GM12878 (cell line): Measurements from ENCODE around the gene LANCL2. TPM values are rescaled to one million over a fixed set of nuclear protein-coding genes. Genes with fewer than 3 reads are reported as not detected.

Experiments used
- ATAC-seq: fragments of 200-7000 bp; cut with Tn5 transposase; 3 replicates; pipeline ENCODE4 v1.9.1; 2020; ENCODE audit warnings: mild to moderate bottlenecking, moderate library complexity
- BruUV-seq: library from RNA; stranded (reverse); fragments of 400-500 nt; replicated peaks from 2 replicates; lab custom pipeline; 2021; lab: Mats Ljungman, UMichigan
- CTCF ChIA-PET: fragments of 300-600 bp; sonication (Branson Sonifier 250); formaldehyde crosslinking; extraction: SDS; loops from one replicate; lab custom pipeline; 2021; ENCODE audit warnings: inconsistent platforms; lab: Yijun Ruan, JAX
- POLR2A ChIA-PET: fragments of 350-600 bp; formaldehyde crosslinking; extraction: SDS; loops from one replicate; lab custom pipeline; 2021; ENCODE audit warnings: inconsistent platforms; lab: Charles Lee
- RAD21 ChIA-PET: fragments of 300-600 bp; sonication (Branson Sonifier 250); formaldehyde crosslinking; loops from one replicate; lab custom pipeline; 2023; ENCODE audit warnings: antibody characterized with exemption; ENCODE audit not compliant: unreplicated experiment; lab: Charles Lee
- SMC1A ChIA-PET: fragments of 300-600 bp; sonication (Branson Sonifier 250); formaldehyde crosslinking; loops from one replicate; lab custom pipeline; 2023; ENCODE audit not compliant: unreplicated experiment, uncharacterized antibody; lab: Charles Lee
- DNase-seq: peaks from one replicate; pipeline ENCODE4 v3.0.0-alpha.2; 2011; ENCODE audit warnings: low read depth, low spot score
- FAIRE-seq: peaks from 3 replicates; lab custom pipeline; 2011; peaks lifted over from hg19 to GRCh38; lab: Jason Lieb, UNC
- H2AFZ ChIP-seq: 2 replicates; pipeline ENCODE4 v1.6.0; 2011; ENCODE audit warnings: low read depth, low read length, control low read depth; ENCODE audit not compliant: control insufficient read depth
- H3K27ac ChIP-seq: 2 replicates; pipeline ENCODE4 v1.5.1; 2011; ENCODE audit warnings: control low read depth; ENCODE audit not compliant: control insufficient read depth, insufficient read depth
- H3K27me3 ChIP-seq, 2 experiments: replicated peaks in 1 of 2; 2 replicates each; pipeline versions ENCODE4 v1.6.0 to v1.6.1; 2011; ENCODE audit warnings: low read length in 1 of 2; ENCODE audit not compliant: control insufficient read depth in 2 of 2, insufficient read depth in 2 of 2
- H3K36me3 ChIP-seq, 2 experiments: 2 replicates each; pipeline ENCODE4 v1.5.1; 2011; ENCODE audit warnings: low read length in 1 of 2; ENCODE audit not compliant: control insufficient read depth in 2 of 2, insufficient read depth in 2 of 2
- H3K4me1 ChIP-seq: 2 replicates; pipeline ENCODE4 v1.6.1; 2011; ENCODE audit warnings: mild to moderate bottlenecking, low read length, moderate library complexity, mixed read lengths; ENCODE audit not compliant: control insufficient read depth, insufficient read depth
- H3K4me2 ChIP-seq: 2 replicates; pipeline ENCODE4 v1.6.0; 2011; ENCODE audit warnings: control low read depth; ENCODE audit not compliant: control insufficient read depth, insufficient read depth
- H3K4me3 ChIP-seq: fragments of 200-600 bp; sonication (generic); 2 replicates; pipeline ENCODE4 v1.5.1; 2016
- H3K79me2 ChIP-seq: 2 replicates; pipeline ENCODE4 v1.6.0; 2011; ENCODE audit warnings: low read length; ENCODE audit not compliant: control insufficient read depth, insufficient read depth
- H3K9ac ChIP-seq: 2 replicates; pipeline ENCODE4 v1.8.0; 2011; ENCODE audit warnings: low read length, control low read depth, mixed read lengths; ENCODE audit not compliant: control insufficient read depth, insufficient read depth
- H3K9me3 ChIP-seq: replicated peaks from 3 replicates; pipeline ENCODE4 v1.5.1; 2011; ENCODE audit warnings: mild to moderate bottlenecking, low read length; ENCODE audit not compliant: control insufficient read depth, insufficient read depth
- H4K20me1 ChIP-seq: 2 replicates; pipeline ENCODE4 v1.6.0; 2011; ENCODE audit not compliant: control insufficient read depth, insufficient read depth
- JUNB ChIP-seq: IDR thresholded peaks from 2 replicates; pipeline ENCODE4 v1.6.1; 2016; ENCODE audit warnings: antibody characterized with exemption, mild to moderate bottlenecking
- RELB ChIP-seq: fragments of 450-650 bp; IDR thresholded peaks from 2 replicates; pipeline ENCODE4 v1.6.1; 2017; ENCODE audit warnings: low read depth, mild to moderate bottlenecking, moderate library complexity
- ZBTB40 ChIP-seq: fragments of 450-650 bp; IDR thresholded peaks from 2 replicates; pipeline ENCODE4 v1.6.1; 2016; ENCODE audit warnings: mild to moderate bottlenecking, moderate library complexity, borderline replicate concordance
- WGBS: methylation state at CpG from one replicate; pipeline ENCODE4 v1.1.6; 2016; ENCODE audit warnings: low lambda C conversion rate; ENCODE audit not compliant: insufficient replicate concordance, insufficient coverage; ENCODE audit errors: missing lambda C conversion rate; 5-methylcytosine and 5-hydroxymethylcytosine counted together
- in situ Hi-C: fragments of 300-500 bp; cut with MboI; formaldehyde crosslinking; loops from 9 replicates; pipeline ENCODE4 v1.14.3; 2018; ENCODE audit warnings: mixed read lengths
- intact Hi-C: fragments of 100-400 bp; cut with micrococcal nuclease; formaldehyde crosslinking; loops from one replicate; pipeline ENCODE4 v1.14.2; 2022; ENCODE audit not compliant: unreplicated experiment
- polyA plus RNA-seq, 11 experiments: library from polyadenylated mRNA; depleted of rRNA in 4 of 11; unstranded in 6 of 11; stranded (reverse) in 5 of 11; fragments of >200 nt; fragmentation: Nextera tagmentation in 4 of 11; fragmentation: Illumina TruSeq in 1 of 11; extraction: Ambion mirVana in 4 of 11; extraction: Trizol in 1 of 11; gene quantifications; 1 replicate in 1 of 11; 2 replicates in 10 of 11; pipeline versions ENCODE4 v1.2.1 to v1.2.3, GENCODE V29; 2011 to 2016; ENCODE audit warnings: inconsistent platforms in 2 of 11, missing spikeins in 2 of 11, low read depth in 1 of 11
- total RNA-seq, 4 experiments: library from RNA; depleted of rRNA in 3 of 4; stranded (reverse); fragments of >200 nt in 3 of 4; fragmentation: Illumina TruSeq in 1 of 4; extraction: Trizol in 1 of 4; gene quantifications; 2 replicates each; pipeline versions ENCODE4 v1.2.1 to v1.2.3, GENCODE V29; 2013 to 2021

The LANCL2 gene
- total and polyA plus RNA-seq, 10 of the 15 experiments (the other 5 are each of a cell fraction or from before 2014, with no cell fraction given) = 8.1 to 28.6 (median 16.4) TPM

GRCh38 chr7:55345292-55345691 lies 19.8 kb upstream of the LANCL2 start (continued):
- TF ChIP-seq ZBTB40 = no peak

- TF ChIP-seq RELB = no peak
- TF ChIP-seq JUNB = peak; percentile 47
- TF ChIP-seq, all 136 proteins: peak for 1
- Histone ChIP-seq H3K79me2 (no peaks in the 10 kb centered on the region), H4K20me1 (no peaks in the 10 kb centered on the region), H3K4me3 (no peak overlapping the region), H2AFZ (no peak overlapping the region), H3K9me3 (no peaks in the 10 kb centered on the region; the same call in 2 of the 3 replicates), H3K4me1 (no peaks in the 10 kb centered on the region), H3K4me2 (no peak overlapping the region), H3K27ac (no peak overlapping the region), H3K9ac (no peak overlapping the region), H3K36me3 (no peaks in the 10 kb centered on the region), H3K27me3 (no peaks in the 10 kb centered on the region; a peak in 2 of 4 replicates)
- intact Hi-C loops (no loop called here), in situ Hi-C loops (no loop called here)
- ChIA-PET SMC1A (interaction anchor here (1.0 kb wide), 1 partner anchor 39 kb away, joined by 5 read pairs; no protein-coding TSS in a partner anchor), POLR2A (no interaction called here), RAD21 (no interaction called here), CTCF (no interaction called here)
- no peak for DNase-seq
- FAIRE-seq = no peak
- BruUV-seq = no TSS peak
- WGBS = 2% methylated on average over 4 of the region's 4 CpGs
- peak; percentile 39; the same call in 2 of the 3 replicates for ATAC-seq
These were observed 16.6 kb upstream of the LANCL2 start for GRCh38 chr7:55348502-55348901.
